K562 (cell line): ENCODE data around the gene UNC5C. TPM values are rescaled to one million over a fixed set of nuclear protein-coding genes. Genes with fewer than 3 reads are reported as not detected.

ENCODE experiments used
- ATAC-seq: fragments of 200-7000 bp; cut with Tn5 transposase; 3 replicates; pipeline ENCODE4 v1.9.1; 2020; ENCODE audit warnings: moderate library complexity
- BruUV-seq: library from RNA; stranded (reverse); fragments of 400-500 nt; replicated peaks from 2 replicates; lab custom pipeline; 2021; lab: Mats Ljungman, UMichigan
- CTCF ChIA-PET: fragments of 300-600 bp; formaldehyde crosslinking; extraction: SDS; loops from one replicate; lab custom pipeline; 2021; ENCODE audit warnings: low intra/inter-chr PET ratio; lab: Yijun Ruan, JAX
- POLR2A ChIA-PET: fragments of 300-600, 350-650 bp; sonication (Branson Sonifier 250); formaldehyde crosslinking; extraction: SDS; loops from one replicate; lab custom pipeline; 2021; ENCODE audit warnings: antibody characterized with exemption, inconsistent platforms; lab: Yijun Ruan, JAX
- DNase-seq, 4 experiments: peaks; one replicate each; pipeline versions ENCODE4 v3.0.0 to v3.0.0-alpha.2; 2011 to 2018; ENCODE audit warnings: low spot score in 3 of 4, mixed read lengths in 3 of 4; ENCODE audit errors: extremely low read depth in 1 of 4
- FAIRE-seq: peaks from 2 replicates; lab custom pipeline; 2011; peaks lifted over from hg19 to GRCh38; lab: Jason Lieb, UNC
- H2AFZ ChIP-seq: 2 replicates; pipeline ENCODE4 v1.6.0; 2011; ENCODE audit warnings: low read depth, low read length, control low read depth, inconsistent platforms
- H3K27ac ChIP-seq: fragments of 200-600 bp; 3 replicates; pipeline ENCODE4 v1.8.0; 2011; ENCODE audit warnings: low read depth, mild to moderate bottlenecking, control low read depth, inconsistent platforms, low read length, moderate library complexity, mixed read lengths; ENCODE audit errors: extremely low read depth
- H3K27me3 ChIP-seq, 2 experiments: fragments of 300-600 bp in 1 of 2; 2 replicates in 1 of 2; 3 replicates in 1 of 2; pipeline versions ENCODE4 v1.6.0 to v1.8.0; 2011; ENCODE audit warnings: inconsistent platforms in 2 of 2, low read length in 2 of 2, mild to moderate bottlenecking in 1 of 2, mixed read lengths in 1 of 2, moderate library complexity in 1 of 2; ENCODE audit not compliant: control insufficient read depth in 2 of 2, insufficient read depth in 2 of 2
- H3K36me3 ChIP-seq: fragments of 300-600 bp; 3 replicates; pipeline ENCODE4 v1.8.0; 2011; ENCODE audit warnings: mild to moderate bottlenecking, low read length, inconsistent platforms; ENCODE audit not compliant: control insufficient read depth, insufficient read depth
- H3K4me1 ChIP-seq, 2 experiments: fragments of 200-600 bp in 1 of 2; replicated peaks in 1 of 2; 2 replicates in 1 of 2; 3 replicates in 1 of 2; pipeline versions ENCODE4 v1.5.1 to v1.8.0; 2011; ENCODE audit warnings: inconsistent platforms in 2 of 2, low read length in 2 of 2, mild to moderate bottlenecking in 1 of 2, mixed read lengths in 1 of 2, moderate library complexity in 1 of 2; ENCODE audit not compliant: control insufficient read depth in 2 of 2, insufficient read depth in 2 of 2
- H3K4me2 ChIP-seq: 2 replicates; pipeline ENCODE4 v1.6.1; 2011; ENCODE audit warnings: low read length, control low read depth, inconsistent platforms, mixed read lengths; ENCODE audit not compliant: insufficient read depth
- H3K4me3 ChIP-seq: fragments of 200-600 bp; sonication (generic), shearing (Covaris generic); 2 replicates; pipeline ENCODE4 v1.5.1; 2016; ENCODE audit warnings: control low read depth, inconsistent platforms
- H3K79me2 ChIP-seq: fragments of 200-600 bp; 3 replicates; pipeline ENCODE4 v1.8.0; 2011; ENCODE audit warnings: low read length, inconsistent platforms; ENCODE audit not compliant: control insufficient read depth, insufficient read depth
- H3K9ac ChIP-seq, 2 experiments: 2 replicates each; pipeline versions ENCODE4 v1.6.0 to v1.6.1; 2011; ENCODE audit warnings: low read depth in 2 of 2, low read length in 2 of 2, control low read depth in 1 of 2, inconsistent platforms in 1 of 2, mild to moderate bottlenecking in 1 of 2, mixed read lengths in 1 of 2; ENCODE audit not compliant: insufficient read depth in 1 of 2
- H3K9me1 ChIP-seq: one replicate; pipeline ENCODE4 v1.6.0; 2011; ENCODE audit warnings: inconsistent platforms, mild to moderate bottlenecking, low read length, moderate library complexity; ENCODE audit not compliant: control insufficient read depth, insufficient read depth
- H3K9me3 ChIP-seq: replicated peaks from 2 replicates; pipeline ENCODE4 v1.5.1; 2011; ENCODE audit warnings: low read depth, low read length, inconsistent platforms; ENCODE audit not compliant: control insufficient read depth, insufficient read depth
- H4K20me1 ChIP-seq: replicated peaks from 2 replicates; pipeline ENCODE4 v1.6.1; 2011; ENCODE audit warnings: low read length, inconsistent platforms, mixed read lengths; ENCODE audit not compliant: control insufficient read depth, insufficient read depth
- BDP1 ChIP-seq: IDR thresholded peaks from 3 replicates; pipeline ENCODE4 v1.6.1; 2011; ENCODE audit not compliant: insufficient read length, insufficient read depth
- BHLHE40 ChIP-seq: IDR thresholded peaks from 2 replicates; pipeline ENCODE4 v1.6.1; 2011; ENCODE audit warnings: low read length, improper control_type of control experiment
- DMBX1 ChIP-seq: fragments of 250-450 bp; sonication (Bioruptor Pico); IDR thresholded peaks from 2 replicates; pipeline ENCODE4 v1.8.0; 2022; ENCODE audit warnings: inconsistent platforms, mild to moderate bottlenecking, moderate library complexity, borderline replicate concordance
- FOXA1 ChIP-seq: fragments of 450-650 bp; IDR thresholded peaks from 2 replicates; pipeline ENCODE4 v1.6.1; 2016; ENCODE audit warnings: mild to moderate bottlenecking, borderline replicate concordance
- HDAC8 ChIP-seq: fragments of 450-650 bp; IDR thresholded peaks from 2 replicates; pipeline ENCODE4 v1.6.1; 2016; ENCODE audit warnings: mild to moderate bottlenecking, missing genetic modification characterization, moderate library complexity, missing compliant biosample characterization
- LEF1 ChIP-seq: fragments of 450-650 bp; IDR thresholded peaks from 2 replicates; pipeline ENCODE4 v1.6.1; 2016; ENCODE audit warnings: mild to moderate bottlenecking
- MAFK ChIP-seq: IDR thresholded peaks from 2 replicates; pipeline ENCODE4 v1.6.1; 2011; ENCODE audit warnings: low read length, improper control_type of control experiment
- PHF21A ChIP-seq: fragments of 450-650 bp; IDR thresholded peaks from 2 replicates; pipeline ENCODE4 v1.6.1; 2017; ENCODE audit warnings: low read depth, borderline replicate concordance
- PHF8 ChIP-seq: fragments of 200-600 bp; sonication (generic); IDR thresholded peaks from 2 replicates; pipeline ENCODE4 v1.6.1; 2012; ENCODE audit warnings: mixed run types, mild to moderate bottlenecking, inconsistent platforms, low read length, moderate library complexity, borderline replicate concordance
- PPARD ChIP-seq: fragments of 250-450 bp; sonication (Bioruptor Pico); IDR thresholded peaks from 2 replicates; pipeline ENCODE4 v1.8.0; 2022; ENCODE audit warnings: inconsistent platforms, mild to moderate bottlenecking, moderate library complexity
- RBM14 ChIP-seq: fragments of 200-400 bp; formaldehyde crosslinking; IDR thresholded peaks from 2 replicates; pipeline ENCODE4 v1.6.1; 2018; ENCODE audit warnings: low read depth, mild to moderate bottlenecking, low read length, moderate library complexity, borderline replicate concordance; ENCODE audit not compliant: insufficient read depth
- SAFB ChIP-seq: fragments of 200-400 bp; formaldehyde crosslinking; IDR thresholded peaks from 2 replicates; pipeline ENCODE4 v1.6.1; 2017; ENCODE audit warnings: low read depth, low read length, borderline replicate concordance
- ZBTB40 ChIP-seq, 2 experiments: fragments of 450-650 bp in 1 of 2; sonication (generic) in 1 of 2; formaldehyde crosslinking in 1 of 2; IDR thresholded peaks; 2 replicates each; pipeline versions ENCODE4 v1.7.1 to v1.9.0; 2016 to 2022; ENCODE audit warnings: inconsistent platforms in 1 of 2, mild to moderate bottlenecking in 1 of 2, missing genetic modification reagents in 1 of 2
- WGBS: fragments of 100-300 bp; shearing (Covaris generic); methylation state at CpG from one replicate; pipeline ENCODE4 v1.1.6; 2016; ENCODE audit warnings: low coverage, mixed read lengths; ENCODE audit not compliant: insufficient coverage; ENCODE audit errors: missing lambda C conversion rate; 5-methylcytosine and 5-hydroxymethylcytosine counted together
- in situ Hi-C: fragments of 300-500 bp; cut with MboI; formaldehyde crosslinking; loops from 4 replicates; pipeline ENCODE4 v1.15.0; 2018; ENCODE audit warnings: inconsistent platforms, mixed read lengths
- intact Hi-C: fragments of 100-400 bp; cut with micrococcal nuclease; formaldehyde crosslinking; loops from 2 replicates; pipeline ENCODE4 v1.14.2; 2022
- polyA plus RNA-seq, 8 experiments: library from polyadenylated mRNA; depleted of rRNA in 4 of 8; stranded (reverse) in 5 of 8; unstranded in 3 of 8; fragments of >200 nt; fragmentation: Nextera tagmentation in 2 of 8; fragmentation: Illumina TruSeq in 1 of 8; extraction: Ambion mirVana in 2 of 8; extraction: Trizol in 1 of 8; gene quantifications; 2 replicates each; pipeline versions ENCODE4 v1.2.1 to v1.2.3, GENCODE V29; 2011 to 2014; ENCODE audit warnings: inconsistent platforms in 1 of 8, missing spikeins in 1 of 8
- total RNA-seq, 7 experiments: library from RNA; depleted of rRNA in 6 of 7; stranded (reverse); fragments of >200 nt in 6 of 7; fragmentation: Illumina TruSeq in 2 of 7; extraction: Trizol in 2 of 7; gene quantifications; 2 replicates each; pipeline versions ENCODE4 v1.2.1 to v1.2.3, GENCODE V29; 2011 to 2021; ENCODE audit warnings: low replicate concordance in 1 of 7

UNC5C gene
- total and polyA plus RNA-seq, 9 of the 15 experiments (the other 6 are each of a cell fraction or from before 2014, with no cell fraction given), result under 0.01 to 0.10 (median 0.03) TPM; not detected in 1

- WGBS, result 1% methylated on average over 6 of the region's 6 CpGs
- FAIRE-seq (no peak), ATAC-seq (no peak), DNase-seq (no peak)
- H3K4me3 ChIP-seq, result no peak overlapping the region
- H2AFZ ChIP-seq, result no peak overlapping the region
- BruUV-seq, result no TSS peak
- H3K4me1 ChIP-seq, result no peaks in the 10 kb centered on the region
- POLR2A ChIA-PET, result no interaction called here
- intact Hi-C loops (no loop called here), in situ Hi-C loops (no loop called here)
- H3K27me3 ChIP-seq, result 0 out of 5 replicates have a peak, but pooled peaks cover 0 to 4% of the 10 kb centered on the region in 2 experiments
- no peaks in the 10 kb centered on the region for H3K9me3 ChIP-seq
- CTCF ChIA-PET, result no interaction called here
- no peak overlapping the region for H3K9ac ChIP-seq
- no peak overlapping the region for H3K4me2 ChIP-seq
- no peaks in the 10 kb centered on the region for H3K79me2 ChIP-seq
- no peaks in the 10 kb centered on the region for H3K36me3 ChIP-seq
- no peaks in the 10 kb centered on the region for H4K20me1 ChIP-seq
- H3K9me1 ChIP-seq, result no peaks in the 10 kb centered on the region
- H3K27ac ChIP-seq, result no peak overlapping the region
- TF ChIP-seq LEF1 (no peak), PHF8 (no peak), FOXA1 (no peak), MAFK (no peak), BHLHE40 (no peak), BDP1 (no peak), PHF21A (no peak), RBM14 (no peak), SAFB (no peak), DMBX1 (CRISPR knock-in tag) (no peak), PPARD (CRISPR knock-in tag) (no peak), HDAC8 (tag) (no peak), ZBTB40 (IDR thresholded peaks at IDR 0.05) (no peak), ZBTB40 (CRISPR knock-in tag; IDR thresholded peaks at IDR 0.05) (no peak)
Measured at GRCh38 chr4:95465010-95465409, 83.8 kb downstream of the UNC5C start.
